Adrenal gland (tissue), 12 donors: Measurements from ENCODE around the gene SEC14L3. TPM values are rescaled to one million over a fixed set of nuclear protein-coding genes. Genes with fewer than 3 reads are reported as not detected.

ENCODE experiments used
- DNase-seq, 7 donors: peaks; one replicate each; pipeline ENCODE4 v3.0.0-alpha.2; 2019 to 2020
- H3K27ac ChIP-seq, 5 donors: fragments of 200-600 bp; sonication (generic) in 4 of 5; 1 replicate in 3 of 5; 2 replicates in 2 of 5; pipeline versions ENCODE4 v1.5.1 to v1.8.0; 2016 to 2020; ENCODE audit warnings: mild to moderate bottlenecking in 1 of 5
- H3K27me3 ChIP-seq: fragments of 200-600 bp; 2 replicates; pipeline ENCODE4 v1.8.0; 2021
- H3K36me3 ChIP-seq, 2 donors: fragments of 200-600 bp; replicated peaks in 1 of 2; 1 replicate in 1 of 2; 2 replicates in 1 of 2; pipeline versions ENCODE4 v1.5.1 to v1.8.0; 2018 to 2022
- H3K4me1 ChIP-seq, 2 donors: fragments of 200-600 bp; replicated peaks in 1 of 2; 1 replicate in 1 of 2; 2 replicates in 1 of 2; pipeline versions ENCODE4 v1.5.1 to v1.8.0; 2018 to 2021
- H3K4me3 ChIP-seq, 4 donors: fragments of 200-600 bp; sonication (generic) in 3 of 4; one replicate each; pipeline ENCODE4 v1.5.1; 2016 to 2018
- H3K9me3 ChIP-seq, 3 donors: fragments of 200-600 bp; sonication (generic) in 1 of 3; replicated peaks in 1 of 3; 1 replicate in 2 of 3; 2 replicates in 1 of 3; pipeline versions ENCODE4 v1.5.1 to v1.8.0; 2016 to 2021
- POLR2A ChIP-seq, 2 donors: fragments of 450-650 bp; IDR thresholded peaks; one replicate each; pipeline ENCODE4 v1.6.1; 2017; ENCODE audit warnings: antibody characterized with exemption in 2 of 2, mild to moderate bottlenecking in 2 of 2, moderate library complexity in 1 of 2
- WGBS, 4 donors: extraction: QIAGEN DNeasy Blood & Tissue Kit in 2 of 4; methylation state at CpG; one replicate each; pipeline versions ENCODE4 v1.1.5 to v1.1.7; 2013 to 2017; 5-methylcytosine and 5-hydroxymethylcytosine counted together
- intact Hi-C, 2 donors: fragments of 100-400 bp; cut with DNase I; formaldehyde crosslinking; loops; one replicate each; pipeline versions ENCODE4 v1.14.1 to v1.15.0; 2022 to 2023
- polyA plus RNA-seq, 3 donors: library from polyadenylated mRNA; stranded (reverse); fragments of 200-250 nt in 2 of 3; fragments of 350-450 nt in 1 of 3; fragmentation: Illumina TruSeq in 1 of 3; extraction: RNeasy Lipid Tissue Mini Kit (QIAGEN cat#74804) in 1 of 3; gene quantifications; one replicate each; pipeline ENCODE4 v1.2.3, GENCODE V29; 2013 to 2014
- total RNA-seq, 9 donors: library from RNA; depleted of rRNA in 4 of 9; stranded (reverse); fragments of >200 nt in 4 of 9; fragments of 120-200 nt in 1 of 9; fragmentation: NEBNext Ultra II Directional in 1 of 9; extraction: Animal tissue kit (Norgen Biotek cat#: 25700) in 1 of 9; gene quantifications; one replicate each; pipeline versions ENCODE4 v1.1.0 to v1.2.4, GENCODE V29; 2013 to 2023
- TF ChIP-seq, protein P1 (sequence below), 6 experiments: fragments of 450-650 bp in 4 of 6; fragments of 200-600 bp in 2 of 6; sonication (generic) in 1 of 6; IDR thresholded peaks; 1 replicate in 5 of 6; 2 replicates in 1 of 6; pipeline versions ENCODE4 v1.5.1 to v1.8.0; 2016 to 2021; ENCODE audit warnings: antibody characterized with exemption in 6 of 6, mild to moderate bottlenecking in 2 of 6, moderate library complexity in 1 of 6
- donor health status: healthy with polysubstance abuse.
- donor health status: Bipolar disorder and iron deficiency.
- donor health status: DM: yes; HTN: yes; CAD: no.
- donor health status: DM: no; HTN: no; CAD: no.
- donor health status: DM: no; HTN: no; CAD: no.
- donor health status: DM: yes; HTN: yes; CAD: no.

The SEC14L3 gene
- total and polyA plus RNA-seq, 12 donors = 0.27 TPM; not detected in 11

DNA sequence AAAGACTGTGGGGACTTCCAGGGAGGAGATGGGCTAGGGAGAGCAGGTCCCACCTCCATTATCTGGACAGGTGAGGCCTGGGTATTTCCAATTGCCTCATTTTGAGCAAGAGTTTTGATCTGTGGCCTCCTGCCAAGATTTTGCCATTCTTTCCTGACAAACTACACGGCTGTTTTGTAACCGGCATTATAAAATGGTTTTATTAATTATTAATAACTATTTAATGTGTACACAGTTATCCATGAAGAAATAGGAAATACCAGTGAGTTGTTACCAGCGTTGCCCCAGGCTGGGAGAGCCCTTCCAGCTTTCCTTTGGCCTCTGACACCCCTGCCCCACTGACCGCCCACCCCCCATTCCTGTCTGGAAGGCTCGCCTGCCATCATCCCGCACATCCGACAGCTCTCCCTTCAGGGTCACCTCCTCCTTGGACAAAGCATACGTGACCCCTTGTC is 14.9 kb upstream of the SEC14L3 start:
- Histone ChIP-seq H3K36me3 (no peaks in the 10 kb centered on the region), H3K4me1 (no peaks in the 10 kb centered on the region), H3K9me3 (no peaks in the 10 kb centered on the region), H3K27ac (no peak overlapping the region), H3K27me3 (no peaks in the 10 kb centered on the region), H3K4me3 (no peak overlapping the region)
- TF ChIP-seq, protein P1, sequence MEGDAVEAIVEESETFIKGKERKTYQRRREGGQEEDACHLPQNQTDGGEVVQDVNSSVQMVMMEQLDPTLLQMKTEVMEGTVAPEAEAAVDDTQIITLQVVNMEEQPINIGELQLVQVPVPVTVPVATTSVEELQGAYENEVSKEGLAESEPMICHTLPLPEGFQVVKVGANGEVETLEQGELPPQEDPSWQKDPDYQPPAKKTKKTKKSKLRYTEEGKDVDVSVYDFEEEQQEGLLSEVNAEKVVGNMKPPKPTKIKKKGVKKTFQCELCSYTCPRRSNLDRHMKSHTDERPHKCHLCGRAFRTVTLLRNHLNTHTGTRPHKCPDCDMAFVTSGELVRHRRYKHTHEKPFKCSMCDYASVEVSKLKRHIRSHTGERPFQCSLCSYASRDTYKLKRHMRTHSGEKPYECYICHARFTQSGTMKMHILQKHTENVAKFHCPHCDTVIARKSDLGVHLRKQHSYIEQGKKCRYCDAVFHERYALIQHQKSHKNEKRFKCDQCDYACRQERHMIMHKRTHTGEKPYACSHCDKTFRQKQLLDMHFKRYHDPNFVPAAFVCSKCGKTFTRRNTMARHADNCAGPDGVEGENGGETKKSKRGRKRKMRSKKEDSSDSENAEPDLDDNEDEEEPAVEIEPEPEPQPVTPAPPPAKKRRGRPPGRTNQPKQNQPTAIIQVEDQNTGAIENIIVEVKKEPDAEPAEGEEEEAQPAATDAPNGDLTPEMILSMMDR (IDR thresholded peaks at IDR 0.05) = no peak
- TF ChIP-seq POLR2A (IDR thresholded peaks at IDR 0.05) = no peak
- intact Hi-C loops = loop anchor here in 1 of 2 donors (5.0 kb wide), 1 partner anchor 39 kb away; no protein-coding TSS in a partner anchor
- 65 to 74% (median 68%) methylated on average over 8 of the region's 8 CpGs for WGBS, 4 donors
- DNase-seq = no peak

DNA sequence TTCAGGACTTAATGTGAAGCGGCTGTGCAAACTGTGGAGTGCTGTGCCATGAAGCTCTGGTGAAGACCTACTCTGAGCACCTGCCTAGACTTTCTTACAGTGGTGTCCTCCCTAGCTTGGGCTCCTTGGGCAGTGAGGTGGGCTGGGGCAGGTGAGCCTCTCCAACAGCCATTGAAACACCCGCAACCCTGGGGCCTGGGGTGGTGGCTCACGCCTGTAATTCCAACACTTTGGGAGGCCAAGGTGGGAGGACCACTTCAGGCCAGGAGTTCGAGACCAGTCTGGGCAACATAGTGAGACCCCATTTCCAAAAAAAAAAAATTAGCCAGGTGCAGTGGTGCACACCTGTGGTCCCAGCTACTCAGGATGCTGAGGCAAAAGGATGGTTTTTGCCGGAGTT is 14.3 kb upstream of the SEC14L3 start:
- WGBS, 4 donors = 73 to 91% (median 83%) methylated on average over 2 to 5 of the region's 5 CpGs

DNA sequence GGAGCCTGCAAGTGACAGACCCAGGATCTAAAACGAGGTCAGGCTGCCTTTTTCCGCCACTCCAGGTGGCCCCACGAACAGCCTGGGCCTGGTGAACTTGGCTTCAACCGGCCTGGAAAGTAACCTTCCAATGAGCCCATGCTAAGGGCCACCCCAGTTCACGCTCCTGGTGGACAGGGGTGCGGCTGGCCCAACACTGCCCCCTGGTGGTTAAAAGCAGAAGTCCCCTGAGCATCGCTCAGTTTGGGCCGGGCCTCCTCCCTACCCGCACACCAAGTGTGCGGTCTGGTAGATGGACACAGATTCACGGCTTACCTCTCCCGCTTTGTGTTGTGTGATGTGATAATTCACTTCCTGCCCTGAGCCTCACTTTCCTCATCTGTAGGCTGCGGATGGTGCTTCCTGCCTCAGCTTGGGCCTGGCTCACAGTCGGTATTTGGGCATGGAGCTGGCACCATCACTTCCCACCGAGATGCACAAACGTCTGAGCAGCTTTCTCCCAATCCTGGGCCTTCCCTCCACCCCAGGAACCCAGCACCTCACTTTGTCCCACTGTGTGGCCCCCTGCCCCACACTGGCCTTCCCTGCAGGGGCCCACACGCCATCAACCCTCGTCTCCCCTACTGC is 13.7 kb upstream of the SEC14L3 start:
- no peaks in the 10 kb centered on the region for H3K36me3 ChIP-seq
- H3K9me3 ChIP-seq = no peaks in the 10 kb centered on the region
- H3K27me3 ChIP-seq = no peaks in the 10 kb centered on the region
- DNase-seq = peak; percentile 60 to 81 (median 72)
- TF ChIP-seq, protein P1 (IDR thresholded peaks at IDR 0.05) = peak; percentile 93 to 99 (median 95)
- no peak for TF ChIP-seq POLR2A (IDR thresholded peaks at IDR 0.05)
- whole genome bisulfite sequencing, 4 donors = 21 to 45% (median 30%) methylated on average over 10 to 18 of the region's 18 CpGs
- no peak overlapping the region for H3K4me3 ChIP-seq
- intact Hi-C loops = loop anchor here in 1 of 2 donors (2.0 to 5.0 kb wide), 2 partner anchors 38 to 95 kb away; no protein-coding TSS in a partner anchor
- no peaks in the 10 kb centered on the region for H3K4me1 ChIP-seq
- no peak overlapping the region for H3K27ac ChIP-seq

More for the DNA sequence above, 14.3 kb upstream of the SEC14L3 start:
- Histone ChIP-seq H3K27me3 (no peaks in the 10 kb centered on the region), H3K4me1 (no peaks in the 10 kb centered on the region), H3K36me3 (no peaks in the 10 kb centered on the region), H3K4me3 (no peak overlapping the region), H3K9me3 (no peaks in the 10 kb centered on the region), H3K27ac (no peak overlapping the region)
- TF ChIP-seq, protein P1 (IDR thresholded peaks at IDR 0.05) = no peak
- no peak for TF ChIP-seq POLR2A (IDR thresholded peaks at IDR 0.05)
- DNase-seq = no peak
- intact Hi-C loops = loop anchor here in 1 of 2 donors (5.0 kb wide), 1 partner anchor 39 kb away; no protein-coding TSS in a partner anchor

DNA sequence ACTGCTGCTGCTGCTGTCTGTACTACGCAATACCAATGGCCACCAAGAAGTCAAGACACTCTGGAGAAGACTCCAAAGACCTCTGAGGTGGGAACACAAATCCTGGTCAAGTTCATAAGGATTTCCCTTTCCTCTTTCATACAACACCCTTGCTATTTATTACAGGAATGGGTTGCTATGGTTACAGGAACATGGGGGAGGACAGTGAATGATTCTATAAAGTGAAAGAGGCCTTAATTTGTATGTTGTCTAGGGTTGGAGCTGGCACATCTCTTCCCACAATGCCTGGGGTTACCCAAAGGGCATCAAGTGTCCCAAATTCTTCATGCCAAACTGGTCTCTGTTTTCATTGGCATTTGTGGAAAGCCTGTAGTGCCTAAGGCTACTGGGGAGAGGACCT is 11.4 kb upstream of the SEC14L3 start:
- Histone ChIP-seq H3K27me3 (no peaks in the 10 kb centered on the region), H3K9me3 (no peaks in the 10 kb centered on the region), H3K4me3 (no peak overlapping the region), H3K36me3 (no peaks in the 10 kb centered on the region), H3K27ac (no peak overlapping the region), H3K4me1 (no peaks in the 10 kb centered on the region)
- 90 to 100% (median 95%) methylated on average over 1 of the region's 1 CpG for WGBS, 4 donors
- TF ChIP-seq, protein P1 (IDR thresholded peaks at IDR 0.05) = no peak
- TF ChIP-seq POLR2A (IDR thresholded peaks at IDR 0.05) = no peak
- DNase-seq = no peak
- intact Hi-C loops = loop anchor here (5.0 kb wide), 2 partner anchors 91 to 221 kb away; no protein-coding TSS in a partner anchor
